KG1 (cell line): ENCODE data around the gene SMAD1.
"Not testable (repeated sequence)": the region's sequence is repeated elsewhere in the genome, so short reads cannot be mapped to it uniquely, and the experiment has no call there.

Source experiments
- DNase-seq: peaks from one replicate; lab custom pipeline; 2025; lab: John Stamatoyannopoulos, UW

Gene SMAD1

GRCh38 chr4:145564540-145564939 lies 82.9 kb downstream of the SMAD1 start:
- no peak for DNase-seq

- no peak for DNase-seq
Observed at GRCh38 chr4:145565328-145565727, 83.7 kb downstream of the SMAD1 start.

DNA sequence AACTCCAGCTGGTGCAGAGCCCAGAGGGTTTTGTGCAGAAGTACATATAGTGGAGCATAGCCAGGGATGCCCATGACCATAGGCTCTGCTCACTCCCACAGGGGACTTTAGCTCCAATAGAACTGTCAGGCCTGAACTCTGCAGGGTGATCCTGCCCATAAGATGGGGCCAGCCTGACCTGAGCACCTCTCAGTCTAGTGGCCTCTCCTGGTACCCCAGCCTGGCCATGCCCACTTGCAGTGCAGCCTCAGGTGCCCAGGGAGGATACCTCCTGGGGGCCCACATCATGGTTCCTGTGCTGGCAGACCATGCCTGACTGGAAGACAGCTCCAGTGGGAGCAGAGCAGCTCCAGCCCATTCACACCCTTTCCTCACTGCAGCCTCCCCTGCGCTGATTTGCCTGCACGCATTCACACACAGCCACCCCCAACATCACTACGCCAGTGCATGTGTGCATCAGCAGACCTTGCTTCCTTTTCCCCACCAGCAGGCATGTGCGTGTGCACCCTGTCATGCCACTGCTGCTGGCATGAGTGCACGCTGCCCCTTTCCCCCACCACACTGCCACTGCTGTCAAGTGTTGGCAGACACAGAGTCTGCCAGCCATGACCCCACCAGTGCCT lies 84.5 kb downstream of the SMAD1 start:
- no peak for DNase-seq

DNA sequence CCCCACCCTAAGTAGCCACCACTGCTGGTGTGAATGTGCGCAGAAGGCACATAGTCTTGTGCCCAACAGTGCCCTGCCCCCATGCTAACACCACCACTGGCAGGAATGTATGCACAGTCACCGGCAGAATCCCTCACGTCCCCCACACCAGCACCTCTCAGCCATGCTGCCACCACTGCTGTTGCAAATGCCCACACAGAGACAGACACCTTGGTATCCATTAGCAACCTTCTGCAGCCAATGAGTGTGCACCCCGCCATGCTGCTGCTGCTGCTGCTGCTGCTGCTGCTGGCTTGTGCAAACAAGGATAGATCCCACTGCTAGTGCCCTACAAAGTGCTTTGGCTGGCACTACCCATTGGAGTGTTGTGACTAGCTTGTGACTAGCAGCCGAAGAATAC lies 85.1 kb downstream of the SMAD1 start:
- DNase-seq: no peak

GRCh38 chr4:145567516-145567915 lies 85.9 kb downstream of the SMAD1 start:
- no peak for DNase-seq

GRCh38 chr4:145574546-145574945 lies 92.9 kb downstream of the SMAD1 start:
- DNase-seq: not testable (repeated sequence)

DNA sequence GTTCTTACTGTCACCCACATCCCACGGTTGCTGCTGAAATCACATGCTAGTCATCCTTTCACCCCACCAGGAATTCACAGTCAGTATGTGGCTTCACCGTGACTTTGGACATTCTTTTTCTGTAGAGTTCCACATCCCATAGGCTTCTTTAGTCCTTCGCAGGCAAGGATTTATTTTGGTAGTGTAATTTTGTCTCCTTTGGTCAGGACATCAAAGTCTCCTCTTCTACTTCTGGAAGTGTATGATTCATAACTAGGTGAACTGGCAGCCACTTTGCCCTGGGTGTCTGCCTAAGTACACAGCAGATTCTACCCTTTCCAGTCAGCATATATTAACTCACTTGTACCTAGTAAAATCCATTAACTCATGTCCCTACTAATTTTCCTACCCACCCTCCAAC lies 99.3 kb downstream of the SMAD1 start:
- DNase-seq: no peak

DNA sequence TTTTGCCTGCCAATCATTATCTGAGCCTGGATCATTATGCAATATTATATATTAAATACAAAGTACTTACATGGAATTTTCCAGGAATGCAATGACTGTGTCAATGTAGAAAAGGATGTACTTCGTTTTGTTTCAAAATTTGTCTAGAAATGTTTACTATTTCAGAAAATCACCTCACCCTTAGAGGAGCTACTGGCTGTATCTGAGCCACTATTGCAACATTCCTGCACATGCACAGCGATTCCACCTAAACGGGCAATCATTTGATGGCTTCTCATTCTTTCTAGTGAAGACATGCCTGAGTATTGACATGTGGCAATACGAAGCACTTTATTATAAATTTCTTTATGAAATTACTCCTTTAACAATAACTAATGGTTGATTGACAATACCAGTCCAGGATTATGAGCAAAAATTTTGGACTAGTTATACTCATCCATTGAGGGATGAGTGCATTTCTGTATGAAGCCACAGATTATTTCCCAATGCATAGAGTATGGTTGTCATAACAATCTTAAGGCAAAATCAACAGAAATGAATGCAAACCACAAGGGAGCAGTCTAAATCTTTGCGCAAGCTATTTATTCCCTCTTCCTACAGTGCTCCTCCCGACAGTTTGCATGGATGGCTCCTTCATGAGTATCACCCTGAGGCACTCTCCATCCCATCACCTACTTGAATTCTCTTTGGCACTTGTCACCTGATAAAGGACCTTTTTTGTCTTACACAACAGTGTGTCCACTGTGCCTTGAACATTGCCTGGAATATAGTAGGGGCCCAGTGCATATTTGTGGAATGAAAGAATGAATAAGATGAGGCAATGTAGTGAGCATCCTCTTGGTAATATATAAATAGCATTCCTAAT lies 101.8 kb downstream of the SMAD1 start:
- DNase-seq: no peak

GRCh38 chr4:145587088-145587754 lies 105.6 kb downstream of the SMAD1 start:
- no peak for DNase-seq

- DNase-seq: not testable (repeated sequence)
Observed at GRCh38 chr4:145589381-145589780, 107.7 kb downstream of the SMAD1 start.

- no peak for DNase-seq
Observed at GRCh38 chr4:145589916-145590702, 108.5 kb downstream of the SMAD1 start.

- DNase-seq: no peak
Observed at GRCh38 chr4:145602129-145602760, 120.6 kb downstream of the SMAD1 start.

DNA sequence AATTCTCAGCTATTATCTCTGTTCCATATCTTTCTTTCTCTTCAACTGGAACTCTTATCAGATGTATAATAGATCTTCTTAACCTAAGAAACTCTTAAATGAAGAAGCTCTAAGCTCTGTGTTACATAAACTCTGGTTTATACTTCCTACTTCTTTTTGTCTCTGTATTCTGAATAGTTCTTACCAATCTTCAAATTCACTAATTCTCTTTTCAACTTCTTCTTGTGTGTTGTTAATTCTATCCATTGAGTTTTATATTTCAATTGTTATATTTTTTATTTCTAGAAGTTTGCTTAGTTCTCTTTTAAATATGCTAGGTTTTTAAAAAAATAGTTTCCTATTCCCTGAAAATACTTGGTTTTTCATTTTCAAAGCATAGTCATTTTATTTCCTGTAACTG lies 124.3 kb downstream of the SMAD1 start:
- DNase-seq: no peak
